HFF-Myc (cell line): ENCODE data around the gene B3GLCT.

Experiments
- DNase-seq: peaks from one replicate; pipeline ENCODE4 v3.0.0-alpha.2; 2011; ENCODE audit warnings: low read depth; ENCODE audit errors: extremely low read depth
- H3K4me3 ChIP-seq: replicated peaks from 2 replicates; pipeline ENCODE4 v1.5.1; 2011; ENCODE audit warnings: low read depth, mild to moderate bottlenecking, control low read depth, low read length
- CTCF ChIP-seq: IDR thresholded peaks from 2 replicates; pipeline ENCODE4 v1.5.1; 2012; ENCODE audit warnings: mild to moderate bottlenecking, low read depth, low read length, control low read depth; ENCODE audit errors: missing control alignments

Gene B3GLCT

GRCh38 chr13:31351376-31351775 is 151.6 kb downstream of the B3GLCT start:
- TF ChIP-seq CTCF: no peak
- DNase-seq: no peak
- no peak overlapping the region for H3K4me3 ChIP-seq

GRCh38 chr13:31352467-31352866 is 152.7 kb downstream of the B3GLCT start:
- no peak overlapping the region for H3K4me3 ChIP-seq
- DNase-seq: no peak
- no peak for TF ChIP-seq CTCF

- TF ChIP-seq CTCF: no peak
- no peak overlapping the region for H3K4me3 ChIP-seq
- DNase-seq: no peak
Measured at GRCh38 chr13:31355001-31355400, 155.2 kb downstream of the B3GLCT start.

GRCh38 chr13:31356991-31357390 is 157.2 kb downstream of the B3GLCT start:
- no peak for TF ChIP-seq CTCF
- DNase-seq: no peak
- no peak overlapping the region for H3K4me3 ChIP-seq

GRCh38 chr13:31357581-31357980 is 157.8 kb downstream of the B3GLCT start:
- DNase-seq: no peak
- no peak for TF ChIP-seq CTCF
- H3K4me3 ChIP-seq: no peak overlapping the region

GRCh38 chr13:31361673-31362072 is 161.9 kb downstream of the B3GLCT start:
- no peak overlapping the region for H3K4me3 ChIP-seq
- DNase-seq: no peak
- TF ChIP-seq CTCF: no peak

- no peak overlapping the region for H3K4me3 ChIP-seq
- TF ChIP-seq CTCF: no peak
- DNase-seq: no peak
Measured at GRCh38 chr13:31365630-31366029, 165.9 kb downstream of the B3GLCT start.
